DMS 273 (cell line): Measurements from ENCODE around the gene ZNF654.

Experiments
- DNase-seq: peaks from one replicate; lab custom pipeline; 2025; ENCODE audit not compliant: unreplicated experiment; lab: John Stamatoyannopoulos, UW

Gene ZNF654

DNA sequence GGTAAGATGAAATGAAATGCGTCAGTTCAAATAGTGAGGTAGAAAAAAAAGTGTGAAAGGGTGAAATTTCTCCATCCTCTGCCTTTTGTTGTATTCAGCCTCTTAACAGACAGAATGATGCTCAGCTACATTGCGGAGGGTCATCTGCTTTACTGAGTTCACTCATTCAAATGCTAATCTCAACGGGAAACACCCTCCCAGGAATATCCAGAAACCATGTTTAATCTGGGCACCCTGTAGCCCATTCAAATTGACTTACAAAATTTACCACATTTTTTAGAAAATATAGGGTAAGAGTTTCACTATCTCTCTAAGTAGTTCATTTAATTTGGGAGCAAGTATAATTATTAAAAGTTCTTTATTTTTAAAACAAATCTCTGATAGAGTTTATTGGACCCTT, 133.6 kb downstream of the ZNF654 start:
- no peak for DNase-seq
